CD4-positive, alpha-beta T cell treated with Interferon gamma for 1 hour (primary cell): ENCODE measurements around the gene SOX6.

Experiments used
- DNase-seq: peaks from one replicate; pipeline ENCODE4 v3.0.0-alpha.2; 2020

The SOX6 gene

GRCh38 chr11:15985127-15985859 lies 371.1 kb downstream of the SOX6 start:
- DNase-seq = no peak

GRCh38 chr11:15981292-15981691 lies 375.1 kb downstream of the SOX6 start:
- no peak for DNase-seq

- no peak for DNase-seq
These were observed 379.2 kb downstream of the SOX6 start for GRCh38 chr11:15977116-15977515.

- no peak for DNase-seq
These were observed 379.8 kb downstream of the SOX6 start for GRCh38 chr11:15976433-15977045.

- no peak for DNase-seq
These were observed 380.6 kb downstream of the SOX6 start for GRCh38 chr11:15975742-15976141.

GRCh38 chr11:15972838-15973237 lies 383.5 kb downstream of the SOX6 start:
- DNase-seq = no peak

- DNase-seq = no peak
These were observed 385.2 kb downstream of the SOX6 start for GRCh38 chr11:15971215-15971546.

- DNase-seq = no peak
These were observed 385.7 kb downstream of the SOX6 start for GRCh38 chr11:15970506-15971214.

GRCh38 chr11:15969701-15970329 lies 386.5 kb downstream of the SOX6 start:
- no peak for DNase-seq

- DNase-seq = peak; percentile 8
These were observed 387.1 kb downstream of the SOX6 start for GRCh38 chr11:15969281-15969680.

- DNase-seq = no peak
These were observed 387.8 kb downstream of the SOX6 start for GRCh38 chr11:15968461-15969130.

- DNase-seq = no peak
These were observed 388.4 kb downstream of the SOX6 start for GRCh38 chr11:15967966-15968365.

- DNase-seq = no peak
These were observed 389.2 kb downstream of the SOX6 start for GRCh38 chr11:15967166-15967565.

GRCh38 chr11:15965562-15966250 lies 390.6 kb downstream of the SOX6 start:
- DNase-seq = no peak

- DNase-seq = no peak
These were observed 393.1 kb downstream of the SOX6 start for GRCh38 chr11:15963266-15963665.

- DNase-seq = no peak
These were observed 397.4 kb downstream of the SOX6 start for GRCh38 chr11:15958910-15959309.

- no peak for DNase-seq
These were observed 399.1 kb downstream of the SOX6 start for GRCh38 chr11:15957234-15957633.

- DNase-seq = no peak
These were observed 400.0 kb downstream of the SOX6 start for GRCh38 chr11:15956302-15956701.

- DNase-seq = no peak
These were observed 400.8 kb downstream of the SOX6 start for GRCh38 chr11:15955595-15955994.

GRCh38 chr11:15947681-15948648 lies 408.4 kb downstream of the SOX6 start:
- no peak for DNase-seq

GRCh38 chr11:15945726-15946125 lies 410.6 kb downstream of the SOX6 start:
- DNase-seq = no peak
